ENCODE data around the gene GLTP.

GRCh38 chr12:109841356-109841755, 39.0 kb downstream of the GLTP start:
- TF ChIP-seq EZH2 (IDR thresholded peaks at IDR 0.05; ENCODE audit: insufficient read depth, low read length) (no peak), CTCF (IDR thresholded peaks at IDR 0.05; ENCODE audit: insufficient read depth, low read depth, low read length) (no peak)
